NAMALWA (cell line): ENCODE results near the gene TCAF2.
"Not testable (repeated sequence)": the region's sequence is repeated elsewhere in the genome, so short reads cannot be mapped to it uniquely, and the experiment has no call there.

ENCODE experiments used
- DNase-seq: peaks from one replicate; pipeline ENCODE4 v3.0.0-alpha.2; 2015; ENCODE audit warnings: low spot score

The TCAF2 gene

GRCh38 chr7:143620646-143621045, at the start of gene TCAF2:
TSS of gene TCAF2 (plus strand) at chr7:143620974.
- not testable (repeated sequence) for DNase-seq

GRCh38 chr7:143571501-143571900, 49.3 kb upstream of the TCAF2 start, which contains the start of gene CTAGE15:
TSS of gene CTAGE15 (plus strand) at chr7:143571801. CDS start at chr7:143571818, 17 bp downstream.
- not testable (repeated sequence) for DNase-seq

GRCh38 chr7:143588183-143588582, 32.6 kb upstream of the TCAF2 start:
- DNase-seq = not testable (repeated sequence)

- DNase-seq = not testable (repeated sequence)
Measured at GRCh38 chr7:143589897-143590296, 30.9 kb upstream of the TCAF2 start.

- not testable (repeated sequence) for DNase-seq
Measured at GRCh38 chr7:143598086-143598485, 22.7 kb upstream of the TCAF2 start.

GRCh38 chr7:143603549-143603948, 17.2 kb upstream of the TCAF2 start:
- not testable (repeated sequence) for DNase-seq

GRCh38 chr7:143606088-143606487, 14.7 kb upstream of the TCAF2 start:
- not testable (repeated sequence) for DNase-seq

- peak; percentile 16 for DNase-seq
Measured at GRCh38 chr7:143615545-143615944, 5.2 kb upstream of the TCAF2 start.

GRCh38 chr7:143617204-143617603, 3.6 kb upstream of the TCAF2 start:
- not testable (repeated sequence) for DNase-seq

- not testable (repeated sequence) for DNase-seq
Measured at GRCh38 chr7:143620058-143620457, 716 bp upstream of the TCAF2 start.

GRCh38 chr7:143621175-143621574, 401 bp downstream of the TCAF2 start:
- not testable (repeated sequence) for DNase-seq

GRCh38 chr7:143622130-143622529, 1.4 kb downstream of the TCAF2 start:
- not testable (repeated sequence) for DNase-seq

GRCh38 chr7:143630653-143631052, 9.9 kb downstream of the TCAF2 start:
- DNase-seq = not testable (repeated sequence)

- not testable (repeated sequence) for DNase-seq
Measured at GRCh38 chr7:143632506-143632905, 11.7 kb downstream of the TCAF2 start.

GRCh38 chr7:143633013-143633618, 12.3 kb downstream of the TCAF2 start:
- DNase-seq = not testable (repeated sequence)

GRCh38 chr7:143635364-143636240, 14.8 kb downstream of the TCAF2 start:
- DNase-seq = not testable (repeated sequence)

GRCh38 chr7:143639372-143639771, 18.6 kb downstream of the TCAF2 start:
- not testable (repeated sequence) for DNase-seq

GRCh38 chr7:143640528-143641189, 19.9 kb downstream of the TCAF2 start:
- not testable (repeated sequence) for DNase-seq

GRCh38 chr7:143646598-143646997, 25.8 kb downstream of the TCAF2 start:
- not testable (repeated sequence) for DNase-seq

- DNase-seq = not testable (repeated sequence)
Measured at GRCh38 chr7:143649902-143650301, 29.1 kb downstream of the TCAF2 start.

- DNase-seq = not testable (repeated sequence)
Measured at GRCh38 chr7:143650447-143650846, 29.7 kb downstream of the TCAF2 start.
